GM23338 (cell line): ENCODE results near the gene KDM4C. TPM values are rescaled to one million over a fixed set of nuclear protein-coding genes. Genes with fewer than 3 reads are reported as not detected.

Experiments
- ATAC-seq: fragments of 200-7000 bp; cut with Tn5 transposase; 3 replicates; pipeline ENCODE4 v1.9.1; 2020
- DNase-seq: peaks from one replicate; pipeline ENCODE4 v3.0.0-alpha.2; 2015; ENCODE audit warnings: low spot score
- H2AFZ ChIP-seq: fragments of 200-600 bp; sonication (generic); 2 replicates; pipeline ENCODE4 v1.8.0; 2016; ENCODE audit warnings: antibody characterized with exemption, mild to moderate bottlenecking, moderate library complexity
- H3F3A ChIP-seq: fragments of 200-600 bp; sonication (generic); replicated peaks from 2 replicates; pipeline ENCODE4 v1.8.0; 2017; ENCODE audit warnings: antibody characterized with exemption, mixed run types, low read depth
- H3K27ac ChIP-seq: fragments of 200-600 bp; sonication (generic); 2 replicates; pipeline ENCODE4 v1.6.1; 2016; ENCODE audit warnings: low read depth
- H3K27me3 ChIP-seq: fragments of 200-600 bp; sonication (generic); 2 replicates; pipeline ENCODE4 v1.8.0; 2016; ENCODE audit warnings: mild to moderate bottlenecking, mixed run types, moderate library complexity; ENCODE audit not compliant: insufficient read depth
- H3K36me3 ChIP-seq: fragments of 200-600 bp; sonication (generic); 2 replicates; pipeline ENCODE4 v1.8.0; 2016; ENCODE audit warnings: mild to moderate bottlenecking; ENCODE audit not compliant: insufficient read depth
- H3K4me1 ChIP-seq: fragments of 200-600 bp; sonication (generic); 2 replicates; pipeline ENCODE4 v1.8.0; 2016; ENCODE audit warnings: mild to moderate bottlenecking, moderate library complexity; ENCODE audit not compliant: insufficient read depth
- H3K4me2 ChIP-seq: fragments of 200-600 bp; sonication (generic); 2 replicates; pipeline ENCODE4 v1.7.1; 2017; ENCODE audit warnings: mixed run types
- H3K4me3 ChIP-seq: fragments of 200-600 bp; sonication (generic); 2 replicates; pipeline ENCODE4 v1.6.1; 2016; ENCODE audit warnings: mixed run types
- H3K79me2 ChIP-seq: fragments of 200-600 bp; sonication (generic); replicated peaks from 2 replicates; pipeline ENCODE4 v1.8.0; 2017; ENCODE audit warnings: mild to moderate bottlenecking; ENCODE audit not compliant: insufficient read depth
- H3K9me2 ChIP-seq: fragments of 200-600 bp; sonication (generic); 2 replicates; pipeline ENCODE4 v1.8.0; 2017; ENCODE audit not compliant: insufficient read depth
- H4K20me1 ChIP-seq: fragments of 200-600 bp; sonication (generic); replicated peaks from 2 replicates; pipeline ENCODE4 v1.8.0; 2017; ENCODE audit warnings: mild to moderate bottlenecking; ENCODE audit not compliant: insufficient read depth
- H3K27ac Mint-ChIP-seq: 2 replicates; pipeline ENCODE4 v1.8.0; 2020; ENCODE audit warnings: inconsistent platforms, mild to moderate bottlenecking, moderate library complexity, mixed read lengths
- H3K27me3 Mint-ChIP-seq: 3 replicates; pipeline ENCODE4 v1.8.0; 2022; ENCODE audit warnings: low read depth, mild to moderate bottlenecking, moderate library complexity, mixed read lengths, inconsistent platforms; ENCODE audit not compliant: insufficient read depth, poor library complexity
- H3K36me3 Mint-ChIP-seq: 3 replicates; pipeline ENCODE4 v1.8.0; 2021; ENCODE audit warnings: low read depth, mild to moderate bottlenecking, inconsistent platforms, moderate library complexity, mixed read lengths
- H3K4me1 Mint-ChIP-seq: 3 replicates; pipeline ENCODE4 v1.8.0; 2020; ENCODE audit warnings: mild to moderate bottlenecking, inconsistent platforms, mixed read lengths
- H3K4me3 Mint-ChIP-seq: 3 replicates; pipeline ENCODE4 v1.8.0; 2021; ENCODE audit warnings: moderate library complexity, mild to moderate bottlenecking, inconsistent platforms, mixed read lengths
- H3K9me3 Mint-ChIP-seq: 3 replicates; pipeline ENCODE4 v1.8.0; 2020; ENCODE audit warnings: moderate library complexity, mild to moderate bottlenecking, inconsistent platforms, mixed read lengths
- CTCF ChIP-seq, 2 experiments: fragments of 200-600 bp in 1 of 2; sonication (generic) in 1 of 2; conservative IDR thresholded peaks; 2 replicates each; pipeline versions ENCODE4 v1.5.1 to v1.6.1; 2016 to 2017; ENCODE audit warnings: antibody characterized with exemption in 2 of 2, low read depth in 2 of 2, mild to moderate bottlenecking in 2 of 2, moderate library complexity in 1 of 2
- EZH2 ChIP-seq: fragments of 200-600 bp; sonication (generic); IDR thresholded peaks from one replicate; pipeline ENCODE4 v1.8.0; 2017; ENCODE audit warnings: antibody characterized with exemption, mild to moderate bottlenecking, low read depth; ENCODE audit not compliant: unreplicated experiment
- EZH2phosphoT487 ChIP-seq: fragments of 200-600 bp; sonication (generic); IDR thresholded peaks from one replicate; pipeline ENCODE4 v1.8.1; 2018; ENCODE audit warnings: antibody characterized with exemption; ENCODE audit not compliant: unreplicated experiment
- JUNB ChIP-seq: IDR thresholded peaks from one replicate; pipeline ENCODE4 v1.6.1; 2016; ENCODE audit warnings: antibody characterized with exemption; ENCODE audit not compliant: unreplicated experiment
- ZNF114 ChIP-seq: fragments of 250-450 bp; sonication (Bioruptor Pico); IDR thresholded peaks from 2 replicates; pipeline ENCODE4 v1.5.0; 2020; ENCODE audit warnings: mild to moderate bottlenecking, moderate library complexity
- ZNF462 ChIP-seq: fragments of 250-450 bp; sonication (Bioruptor Pico); IDR thresholded peaks from 2 replicates; pipeline ENCODE4 v1.5.0; 2020; ENCODE audit warnings: mild to moderate bottlenecking, moderate library complexity
- polyA plus RNA-seq: library from polyadenylated mRNA; unstranded; fragments of >200 nt; fragmentation: Nextera tagmentation; extraction: Ambion mirVana; gene quantifications from 2 replicates; pipeline ENCODE4 v1.2.1, GENCODE V29; 2016
- total RNA-seq: library from RNA; depleted of rRNA; stranded (reverse); fragments of >200 nt; shearing (Covaris generic); gene quantifications from 2 replicates; pipeline ENCODE4 v1.2.3, GENCODE V29; 2014

The KDM4C gene
- total and polyA plus RNA-seq, 2 experiments from 2014 or later, result 12.0 to 43.8 TPM

- H3K27me3 Mint-ChIP-seq, result no peaks in the 10 kb centered on the region
- ATAC-seq (peak; percentile 42; the same call in 2 of the 3 replicates), DNase-seq (no peak)
- Histone ChIP-seq H3K27ac (0 out of 2 replicates have a peak overlapping the region, but pooled peaks have one; percentile 53), H3K4me3 (no peak overlapping the region), H3K36me3 (no peaks in the 10 kb centered on the region), H3F3A (no peaks in the 10 kb centered on the region), H3K9me2 (no peaks in the 10 kb centered on the region), H3K4me2 (no peak overlapping the region), H4K20me1 (no peaks in the 10 kb centered on the region), H3K27me3 (no peaks in the 10 kb centered on the region), H2AFZ (no peak overlapping the region), H3K4me1 (peaks cover 3% of the 10 kb centered on the region; the same call in 1 of the 2 replicates), H3K79me2 (no peaks in the 10 kb centered on the region; the same call in 1 of the 2 replicates)
- H3K9me3 Mint-ChIP-seq, result no peaks in the 10 kb centered on the region
- peaks cover 29% of the 10 kb centered on the region for H3K4me1 Mint-ChIP-seq
- H3K27ac Mint-ChIP-seq, result peak overlapping the region; percentile 16; the same call in 1 of the 2 replicates
- no peaks in the 10 kb centered on the region for H3K36me3 Mint-ChIP-seq
- TF ChIP-seq EZH2phosphoT487, result no peak
- H3K4me3 Mint-ChIP-seq, result no peak overlapping the region
Observed at GRCh38 chr9:6901180-6901579, 143.4 kb downstream of the KDM4C start.

GRCh38 chr9:6902423-6902822, 144.7 kb downstream of the KDM4C start:
- Mint-ChIP-seq H3K27ac (peak overlapping the region; percentile 25; the same call in 1 of the 2 replicates), H3K27me3 (no peaks in the 10 kb centered on the region), H3K9me3 (no peaks in the 10 kb centered on the region), H3K36me3 (no peaks in the 10 kb centered on the region), H3K4me3 (no peak overlapping the region), H3K4me1 (peaks cover 39% of the 10 kb centered on the region)
- no peaks in the 10 kb centered on the region; the same call in 1 of the 2 replicates for H3K79me2 ChIP-seq
- no peak for DNase-seq
- no peak for ATAC-seq
- peaks cover 13% of the 10 kb centered on the region for H3K4me1 ChIP-seq
- H3K4me2 ChIP-seq, result no peak overlapping the region
- H3K36me3 ChIP-seq, result no peaks in the 10 kb centered on the region
- no peaks in the 10 kb centered on the region for H4K20me1 ChIP-seq
- H3K9me2 ChIP-seq, result no peaks in the 10 kb centered on the region
- H3K27ac ChIP-seq, result no peak overlapping the region
- TF ChIP-seq ZNF114 (CRISPR knock-in tag) (no peak), EZH2 (no peak), CTCF (conservative IDR thresholded peaks at IDR 0.05; ENCODE audit: low read depth in 2 of 2) (no peak), JUNB (no peak)
- H3K27me3 ChIP-seq, result no peaks in the 10 kb centered on the region
- no peaks in the 10 kb centered on the region for H3F3A ChIP-seq
- no peak overlapping the region for H2AFZ ChIP-seq
- no peak overlapping the region for H3K4me3 ChIP-seq

DNA sequence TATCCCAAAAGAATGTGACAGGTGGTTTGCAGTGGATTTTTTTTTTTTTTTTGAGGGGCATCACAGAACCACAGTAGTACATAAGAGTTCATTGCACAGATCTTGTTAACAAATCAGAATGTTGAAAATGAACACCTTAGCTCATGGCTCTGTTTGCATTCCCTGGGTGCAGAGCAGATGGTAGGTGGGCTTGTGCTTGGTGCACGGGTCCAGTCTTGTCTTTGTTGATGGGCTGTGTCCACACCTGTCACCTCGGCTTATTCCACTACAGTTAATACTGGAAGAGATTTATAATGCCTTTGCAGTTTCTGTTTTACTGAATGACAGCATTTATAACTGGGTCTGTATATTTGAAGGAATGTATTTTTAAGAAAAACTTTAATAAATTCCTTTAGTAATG, 146.6 kb downstream of the KDM4C start:
- no peaks in the 10 kb centered on the region; the same call in 1 of the 2 replicates for H3K79me2 ChIP-seq
- H3F3A ChIP-seq, result no peaks in the 10 kb centered on the region
- no peaks in the 10 kb centered on the region for H4K20me1 ChIP-seq
- peaks cover 26% of the 10 kb centered on the region for H3K4me1 ChIP-seq
- H2AFZ ChIP-seq, result no peak overlapping the region
- H3K9me2 ChIP-seq, result no peaks in the 10 kb centered on the region
- H3K36me3 ChIP-seq, result no peaks in the 10 kb centered on the region
- H3K4me3 Mint-ChIP-seq, result no peak overlapping the region
- H3K36me3 Mint-ChIP-seq, result no peaks in the 10 kb centered on the region
- no peaks in the 10 kb centered on the region for H3K27me3 Mint-ChIP-seq
- no peak for DNase-seq
- no peak overlapping the region for H3K27ac ChIP-seq
- peaks cover 50% of the 10 kb centered on the region for H3K4me1 Mint-ChIP-seq
- no peak overlapping the region for H3K27ac Mint-ChIP-seq
- no peak for ATAC-seq
- no peak overlapping the region for H3K4me3 ChIP-seq
- H3K4me2 ChIP-seq, result no peak overlapping the region
- no peaks in the 10 kb centered on the region for H3K27me3 ChIP-seq
- H3K9me3 Mint-ChIP-seq, result no peaks in the 10 kb centered on the region
- no peak for TF ChIP-seq ZNF114 (CRISPR knock-in tag)
- TF ChIP-seq ZNF462 (CRISPR knock-in tag), result no peak
- TF ChIP-seq CTCF (conservative IDR thresholded peaks at IDR 0.05; ENCODE audit: low read depth in 2 of 2), result no peak
- TF ChIP-seq JUNB, result no peak
